Calu3 (cell line): ENCODE data around the gene DBH. TPM values are rescaled to one million over a fixed set of nuclear protein-coding genes. Genes with fewer than 3 reads are reported as not detected.

Experiments used
- BruUV-seq: library from RNA; stranded (reverse); fragments of 400-500 nt; replicated peaks from 2 replicates; lab custom pipeline; 2021; lab: Mats Ljungman, UMichigan
- CTCF ChIA-PET: fragments of 300-600 bp; sonication (Branson Sonifier 250); formaldehyde crosslinking; loops from one replicate; lab custom pipeline; 2022; ENCODE audit warnings: antibody characterized with exemption; lab: Charles Lee
- DNase-seq: peaks from one replicate; pipeline ENCODE4 v3.0.0; 2022
- H3K27ac Mint-ChIP-seq: one replicate; pipeline ENCODE4 v1.8.0; 2022; ENCODE audit warnings: mixed read lengths; ENCODE audit not compliant: unreplicated experiment
- H3K27me3 Mint-ChIP-seq: one replicate; pipeline ENCODE4 v1.8.0; 2022; ENCODE audit warnings: mixed read lengths; ENCODE audit not compliant: unreplicated experiment
- H3K36me3 Mint-ChIP-seq: one replicate; pipeline ENCODE4 v1.8.0; 2022; ENCODE audit warnings: mild to moderate bottlenecking, moderate library complexity, mixed read lengths; ENCODE audit not compliant: insufficient read depth, unreplicated experiment
- H3K4me1 Mint-ChIP-seq: one replicate; pipeline ENCODE4 v1.8.0; 2022; ENCODE audit warnings: mild to moderate bottlenecking, low read depth, mixed read lengths; ENCODE audit not compliant: unreplicated experiment
- H3K4me3 Mint-ChIP-seq: one replicate; pipeline ENCODE4 v1.8.0; 2022; ENCODE audit warnings: mild to moderate bottlenecking, low read depth, moderate library complexity, mixed read lengths; ENCODE audit not compliant: unreplicated experiment
- H3K9me3 Mint-ChIP-seq: one replicate; pipeline ENCODE4 v1.8.0; 2022; ENCODE audit warnings: low read depth, mixed read lengths; ENCODE audit not compliant: unreplicated experiment
- intact Hi-C: fragments of 100-400 bp; cut with micrococcal nuclease; formaldehyde crosslinking; loops from one replicate; pipeline ENCODE4 v1.10.0; 2022; ENCODE audit not compliant: unreplicated experiment
- total RNA-seq: library from RNA; stranded (reverse); gene quantifications from 2 replicates; pipeline ENCODE4 v1.2.3, GENCODE V29; 2022
- TF ChIP-seq, protein P1 (sequence below): fragments of 200-600 bp; IDR thresholded peaks from one replicate; pipeline ENCODE4 v1.8.0; 2022; ENCODE audit warnings: antibody characterized with exemption; ENCODE audit not compliant: unreplicated experiment

The DBH gene
- total RNA-seq, 1 experiment from 2014 or later, result not detected

DNA sequence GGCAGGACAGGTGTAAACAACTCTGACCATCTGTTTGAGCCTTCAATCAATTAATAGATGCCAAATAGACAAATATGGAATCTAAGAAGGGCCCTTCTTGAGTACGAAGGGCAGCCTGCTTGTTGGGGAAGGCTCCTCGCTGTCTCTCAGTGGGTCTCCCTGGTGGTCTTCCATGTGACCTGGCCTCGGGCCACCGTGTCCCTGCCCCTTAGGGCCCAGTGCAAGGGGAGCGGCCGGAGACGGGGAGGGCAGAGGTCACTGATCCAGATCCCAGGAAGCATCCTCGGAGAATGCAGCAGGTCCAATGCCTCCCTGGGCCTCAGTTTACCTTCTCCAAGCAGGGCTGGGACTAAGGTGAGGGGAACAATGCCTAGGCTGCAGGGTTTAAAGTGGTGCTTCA, 2.5 kb downstream of the DBH start:
- no peaks in the 10 kb centered on the region for H3K36me3 Mint-ChIP-seq
- CTCF ChIA-PET, result no interaction called here
- no peaks in the 10 kb centered on the region for H3K9me3 Mint-ChIP-seq
- no peak for DNase-seq
- H3K4me3 Mint-ChIP-seq, result no peak overlapping the region
- no peak overlapping the region for H3K27ac Mint-ChIP-seq
- no peaks in the 10 kb centered on the region for H3K4me1 Mint-ChIP-seq
- TF ChIP-seq, protein P1, sequence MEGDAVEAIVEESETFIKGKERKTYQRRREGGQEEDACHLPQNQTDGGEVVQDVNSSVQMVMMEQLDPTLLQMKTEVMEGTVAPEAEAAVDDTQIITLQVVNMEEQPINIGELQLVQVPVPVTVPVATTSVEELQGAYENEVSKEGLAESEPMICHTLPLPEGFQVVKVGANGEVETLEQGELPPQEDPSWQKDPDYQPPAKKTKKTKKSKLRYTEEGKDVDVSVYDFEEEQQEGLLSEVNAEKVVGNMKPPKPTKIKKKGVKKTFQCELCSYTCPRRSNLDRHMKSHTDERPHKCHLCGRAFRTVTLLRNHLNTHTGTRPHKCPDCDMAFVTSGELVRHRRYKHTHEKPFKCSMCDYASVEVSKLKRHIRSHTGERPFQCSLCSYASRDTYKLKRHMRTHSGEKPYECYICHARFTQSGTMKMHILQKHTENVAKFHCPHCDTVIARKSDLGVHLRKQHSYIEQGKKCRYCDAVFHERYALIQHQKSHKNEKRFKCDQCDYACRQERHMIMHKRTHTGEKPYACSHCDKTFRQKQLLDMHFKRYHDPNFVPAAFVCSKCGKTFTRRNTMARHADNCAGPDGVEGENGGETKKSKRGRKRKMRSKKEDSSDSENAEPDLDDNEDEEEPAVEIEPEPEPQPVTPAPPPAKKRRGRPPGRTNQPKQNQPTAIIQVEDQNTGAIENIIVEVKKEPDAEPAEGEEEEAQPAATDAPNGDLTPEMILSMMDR, result no peak
- peaks cover 88% of the 10 kb centered on the region for H3K27me3 Mint-ChIP-seq
- intact Hi-C loops, result no loop called here
- no TSS peak for BruUV-seq

DNA sequence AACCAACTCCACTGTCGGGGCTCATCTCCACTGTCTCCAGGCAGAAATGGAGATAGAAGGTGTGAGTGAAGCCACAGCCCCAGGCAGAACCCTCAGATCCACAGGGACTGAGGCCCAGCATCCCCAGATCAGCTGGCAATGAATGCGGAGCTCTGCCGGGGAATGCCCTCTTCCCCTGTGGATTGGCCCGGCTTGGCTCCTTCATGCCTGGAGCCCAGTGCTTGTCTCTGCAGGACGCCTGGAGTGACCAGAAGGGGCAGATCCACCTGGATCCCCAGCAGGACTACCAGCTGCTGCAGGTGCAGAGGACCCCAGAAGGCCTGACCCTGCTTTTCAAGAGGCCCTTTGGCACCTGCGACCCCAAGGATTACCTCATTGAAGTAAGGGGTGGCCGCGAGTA, 3.5 kb downstream of the DBH start:
- intact Hi-C loops, result no loop called here
- DNase-seq, result no peak
- Mint-ChIP-seq H3K4me1 (no peaks in the 10 kb centered on the region), H3K9me3 (no peaks in the 10 kb centered on the region), H3K27ac (no peak overlapping the region), H3K4me3 (no peak overlapping the region), H3K27me3 (peaks cover 97% of the 10 kb centered on the region), H3K36me3 (no peaks in the 10 kb centered on the region)
- no TSS peak for BruUV-seq
- CTCF ChIA-PET, result no interaction called here
- TF ChIP-seq, protein P1, result no peak

DNA sequence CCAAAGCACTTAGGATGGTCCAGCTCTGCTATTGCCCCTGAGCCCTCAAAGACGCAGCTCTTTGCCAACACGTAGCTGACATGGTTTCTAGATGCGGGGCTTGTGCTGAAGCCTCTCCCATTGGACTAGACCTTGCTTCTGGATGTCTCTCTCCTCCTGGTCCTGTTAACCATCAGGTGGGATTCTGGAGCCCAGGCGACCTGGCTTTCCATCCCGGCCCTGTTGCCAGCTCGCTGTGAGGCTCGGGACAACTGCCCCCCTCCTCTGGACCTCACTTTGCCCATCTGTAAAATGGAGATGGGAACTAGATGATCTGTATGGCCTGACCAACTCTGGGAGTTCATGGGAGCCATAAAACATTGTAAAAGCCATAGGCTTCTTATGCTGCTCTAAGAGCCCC, 4.0 kb downstream of the DBH start:
- Mint-ChIP-seq H3K4me1 (no peaks in the 10 kb centered on the region), H3K9me3 (no peaks in the 10 kb centered on the region)
- BruUV-seq, result no TSS peak

DNA sequence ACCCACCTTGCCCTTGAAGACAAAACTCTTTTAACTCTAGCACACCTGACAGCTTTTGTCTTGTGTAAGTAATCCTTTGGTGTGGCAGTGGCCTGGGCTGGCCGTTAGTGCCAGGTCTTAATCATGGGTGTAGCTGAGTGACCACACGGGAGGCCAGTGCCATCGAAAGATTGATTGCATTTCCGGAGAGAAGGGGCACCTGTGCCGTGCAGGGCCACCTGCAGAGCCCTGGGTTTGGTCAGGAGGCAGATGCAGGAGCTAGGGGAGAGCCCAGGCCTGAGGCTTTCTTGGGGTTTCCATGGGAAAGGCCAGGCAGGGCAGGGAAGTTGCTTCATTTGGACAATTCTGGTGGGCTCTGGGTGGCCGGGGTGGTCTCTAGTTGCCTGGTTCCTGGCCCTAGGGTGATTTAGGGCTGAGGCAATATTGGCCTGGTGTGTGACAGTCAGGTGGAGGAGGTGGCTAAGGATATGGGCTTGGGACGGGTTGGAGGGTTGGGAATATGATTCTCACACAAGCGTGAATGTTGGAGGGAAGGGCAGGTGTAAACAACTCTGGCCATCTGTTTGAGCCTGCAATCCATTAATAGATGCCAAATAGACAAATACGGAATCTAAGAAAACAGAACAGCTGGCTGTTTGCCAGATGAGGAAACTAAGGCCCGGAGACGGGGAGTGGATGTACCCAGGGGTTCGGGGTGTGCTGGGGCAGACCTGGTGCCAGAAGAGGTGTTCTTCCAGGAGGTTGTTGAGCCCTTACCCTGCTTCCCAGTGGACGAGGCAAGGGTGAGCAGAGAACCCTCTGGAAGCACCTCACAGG, 4.6 kb downstream of the DBH start:
- no peaks in the 10 kb centered on the region for H3K4me1 Mint-ChIP-seq
- H3K9me3 Mint-ChIP-seq, result no peaks in the 10 kb centered on the region
- intact Hi-C loops, result no loop called here
- TF ChIP-seq, protein P1, result no peak
- no peaks in the 10 kb centered on the region for H3K36me3 Mint-ChIP-seq
- CTCF ChIA-PET, result no interaction called here
- H3K27ac Mint-ChIP-seq, result no peak overlapping the region
- no TSS peak for BruUV-seq
- H3K4me3 Mint-ChIP-seq, result no peak overlapping the region
- DNase-seq, result no peak
- H3K27me3 Mint-ChIP-seq, result peaks cover 99% of the 10 kb centered on the region

More for the DNA sequence above, 4.0 kb downstream of the DBH start:
- CTCF ChIA-PET, result no interaction called here
- Mint-ChIP-seq H3K27me3 (peaks cover 99% of the 10 kb centered on the region), H3K36me3 (no peaks in the 10 kb centered on the region), H3K27ac (no peak overlapping the region), H3K4me3 (no peak overlapping the region)
- TF ChIP-seq, protein P1, result no peak
- no peak for DNase-seq
- intact Hi-C loops, result no loop called here
